ENCODE measurements around the gene S100A3. TPM values are rescaled to one million over a fixed set of nuclear protein-coding genes. Genes with fewer than 3 reads are reported as not detected.

Gene S100A3
- total and polyA plus RNA-seq, 4 donors, result not detected

- no peaks in the 10 kb centered on the region for H3K27me3 ChIP-seq (ENCODE audit: control insufficient read depth in 4 of 4, insufficient read depth in 4 of 4, low read length in 3 of 4)
- H3K27ac ChIP-seq (ENCODE audit: low read depth in 1 of 2, low read length in 2 of 2), result no peak overlapping the region
- no peaks in the 10 kb centered on the region for H3K36me3 ChIP-seq (ENCODE audit: control insufficient read depth in 4 of 4, insufficient read depth in 3 of 4, low read depth in 1 of 4, low read length in 3 of 4)
- no peak overlapping the region for H3K9ac ChIP-seq (ENCODE audit: low read depth in 1 of 2, low read length in 2 of 2)
- peaks cover 0 to 4% (median 2%) of the 10 kb centered on the region in 4 donors for H3K4me1 ChIP-seq (ENCODE audit: control insufficient read depth in 4 of 4, insufficient read depth in 4 of 4, low read length in 3 of 4)
- no peak for TF ChIP-seq FOXA1 (IDR thresholded peaks at IDR 0.05)
- TF ChIP-seq RXRA (IDR thresholded peaks at IDR 0.05), result no peak
- no peak for TF ChIP-seq EGR1 (IDR thresholded peaks at IDR 0.05; ENCODE audit: low read depth in 2 of 2)
- TF ChIP-seq TAF1 (conservative IDR thresholded peaks at IDR 0.05), result no peak
- TF ChIP-seq SP1 (IDR thresholded peaks at IDR 0.05), result no peak
- TF ChIP-seq FOXA2 (IDR thresholded peaks at IDR 0.05), result no peak
- TF ChIP-seq MAX (IDR thresholded peaks at IDR 0.05), result no peak
- no peak for TF ChIP-seq ZBTB33 (IDR thresholded peaks at IDR 0.05)
- no peak for TF ChIP-seq HNF4G (IDR thresholded peaks at IDR 0.05)
- no peak for TF ChIP-seq YY1 (IDR thresholded peaks at IDR 0.05)
- TF ChIP-seq GABPA (IDR thresholded peaks at IDR 0.05 in 1 of 2, conservative IDR thresholded peaks at IDR 0.05 in 1 of 2), result no peak
- no peak for TF ChIP-seq CTCF (IDR thresholded peaks at IDR 0.05; ENCODE audit: low read depth, low read length, missing input control)
- TF ChIP-seq HNF4A (conservative IDR thresholded peaks at IDR 0.05), result no peak
- no peak for TF ChIP-seq REST (IDR thresholded peaks at IDR 0.05)
- no peak for TF ChIP-seq ATF3 (IDR thresholded peaks at IDR 0.05)
- no peak for TF ChIP-seq NR2F2 (IDR thresholded peaks at IDR 0.05)
- no peak for TF ChIP-seq JUND (IDR thresholded peaks at IDR 0.05)
- no peaks in the 10 kb centered on the region for H3K9me3 ChIP-seq (ENCODE audit: control insufficient read depth in 4 of 4, low read length in 3 of 4)
- no peak for DNase-seq (ENCODE audit: low spot score)
- 89% methylated on average over 4 of the region's 4 CpGs for WGBS
- no peak overlapping the region for H3K4me3 ChIP-seq (ENCODE audit: low read depth in 1 of 3, low read length in 3 of 3)
Measured at GRCh38 chr1:153539395-153540093, 9.5 kb downstream of the S100A3 start.
